GM12891 (cell line): Measurements from ENCODE around the gene ZNF580.

Experiments used
- DNase-seq: peaks from one replicate; pipeline ENCODE4 v3.0.0; 2011; ENCODE audit warnings: low spot score; ENCODE audit not compliant: insufficient read length
- FAIRE-seq: peaks from 2 replicates; lab custom pipeline; 2011; peaks lifted over from hg19 to GRCh38; lab: Jason Lieb, UNC
- PAX5 ChIP-seq: IDR thresholded peaks from 2 replicates; pipeline ENCODE4 v1.6.1; 2011; ENCODE audit warnings: low read length, moderate library complexity, mild to moderate bottlenecking; ENCODE audit not compliant: insufficient read depth, severe bottlenecking
- POLR2A ChIP-seq: IDR thresholded peaks from 2 replicates; pipeline ENCODE4 v1.6.1; 2011; ENCODE audit warnings: low read depth, low read length, control low read depth
- POLR2AphosphoS5 ChIP-seq: IDR thresholded peaks from 2 replicates; pipeline ENCODE4 v1.6.1; 2011; ENCODE audit warnings: low read depth, low read length, control low read depth
- POU2F2 ChIP-seq: IDR thresholded peaks from 2 replicates; pipeline ENCODE4 v1.6.1; 2011; ENCODE audit warnings: low read depth, mild to moderate bottlenecking, control low read depth, low read length, moderate library complexity
- SPI1 ChIP-seq: IDR thresholded peaks from 2 replicates; pipeline ENCODE4 v1.6.1; 2011; ENCODE audit warnings: low read depth, low read length, control low read depth
- TAF1 ChIP-seq: IDR thresholded peaks from 2 replicates; pipeline ENCODE4 v1.6.1; 2011; ENCODE audit warnings: low read depth, low read length, control low read depth

The ZNF580 gene

DNA sequence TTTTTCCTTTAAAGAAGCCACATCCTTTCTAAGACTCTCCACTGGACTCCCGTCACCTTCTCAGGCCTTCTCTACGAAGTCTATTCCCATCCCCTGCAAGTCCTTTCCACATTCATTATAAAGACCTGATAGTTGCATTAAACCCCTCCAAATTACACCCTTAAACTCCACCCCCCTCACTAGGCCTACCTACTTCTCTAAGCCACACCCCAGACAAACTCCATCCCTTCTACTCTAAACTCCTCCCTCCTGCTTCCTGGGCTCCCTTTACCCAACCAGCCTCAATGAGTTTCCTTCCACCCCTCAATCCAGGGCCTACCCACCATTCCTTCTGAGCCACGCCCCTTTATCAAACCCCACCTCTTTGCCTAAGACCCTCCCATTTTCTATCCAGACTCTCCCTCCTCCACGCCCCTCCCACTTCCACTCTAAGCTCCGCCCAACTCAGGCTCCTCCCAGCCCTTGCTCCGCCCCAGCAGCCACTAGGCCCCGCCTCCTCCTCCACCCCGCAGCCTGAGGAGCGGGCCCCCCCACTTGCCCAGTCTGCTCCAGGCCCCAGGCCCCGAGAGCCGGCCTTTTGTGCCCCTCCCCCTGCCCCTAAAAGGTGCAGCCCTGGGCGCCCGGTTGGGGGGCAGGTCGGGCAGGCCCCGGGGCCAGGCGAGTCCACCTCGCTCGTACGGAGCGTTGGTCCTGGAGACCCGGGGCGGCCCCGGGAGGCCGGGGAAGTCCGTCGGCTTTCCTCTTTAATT lies 41.9 kb upstream of the ZNF580 start:
- peak; percentile 87 for FAIRE-seq
- TF ChIP-seq POLR2A (no peak), TAF1 (no peak; the same call in 1 of the 2 replicates)
- peak; percentile 78 for DNase-seq

DNA sequence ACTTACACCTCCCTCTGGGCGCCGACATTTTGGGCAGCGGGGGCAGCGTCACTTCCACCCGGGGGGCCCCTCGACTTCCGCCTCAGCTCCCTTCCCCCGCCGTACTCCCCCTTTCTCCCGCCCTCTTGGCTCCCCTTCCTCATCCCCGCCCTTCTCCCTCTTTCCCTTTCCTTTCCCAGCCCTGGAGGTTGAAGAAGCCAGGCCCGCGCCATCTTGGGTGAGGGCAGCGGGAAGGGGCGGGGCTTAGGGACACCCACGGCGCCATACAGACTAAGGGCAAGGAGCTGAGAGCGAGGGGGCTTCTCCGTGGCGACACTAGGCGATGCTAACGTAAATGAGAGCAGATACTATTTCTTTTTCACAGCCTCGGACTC lies 41.3 kb upstream of the ZNF580 start, which contains the start of gene FIZ1:
Gene FIZ1 (minus strand): TSS at position 50 of the 374 bp plus-strand sequence. CDS start 1,652 bp downstream, outside the sequence.
- DNase-seq (peak; percentile 81), FAIRE-seq (no peak)
- TF ChIP-seq SPI1: peak; percentile 33; the same call in 1 of the 2 replicates
- no peak for TF ChIP-seq POLR2AphosphoS5
- peak; percentile 8; the same call in 1 of the 2 replicates for TF ChIP-seq POU2F2

- peak; percentile 89 for FAIRE-seq
- no peak for TF ChIP-seq POLR2A
- TF ChIP-seq POU2F2: no peak
- TF ChIP-seq PAX5: no peak
- TF ChIP-seq POLR2AphosphoS5: 0 out of 2 replicates have a peak, but pooled peaks have one; percentile 18
- no peak for TF ChIP-seq SPI1
- peak; percentile 79 for TF ChIP-seq TAF1
- DNase-seq: peak; percentile 86
These were observed 40.8 kb upstream of the ZNF580 start, which contains the start of gene ZNF524 for GRCh38 chr19:55599842-55600661. Gene ZNF524, plus strand, starts transcription at chr19:55600288. Its CDS starts 1,825 bp downstream, at chr19:55602113.

GRCh38 chr19:55600662-55601028 lies 40.2 kb upstream of the ZNF580 start:
- TF ChIP-seq POLR2A (no peak), SPI1 (no peak), PAX5 (no peak), POU2F2 (no peak), POLR2AphosphoS5 (no peak), TAF1 (no peak)
- DNase-seq (no peak), FAIRE-seq (no peak)

DNA sequence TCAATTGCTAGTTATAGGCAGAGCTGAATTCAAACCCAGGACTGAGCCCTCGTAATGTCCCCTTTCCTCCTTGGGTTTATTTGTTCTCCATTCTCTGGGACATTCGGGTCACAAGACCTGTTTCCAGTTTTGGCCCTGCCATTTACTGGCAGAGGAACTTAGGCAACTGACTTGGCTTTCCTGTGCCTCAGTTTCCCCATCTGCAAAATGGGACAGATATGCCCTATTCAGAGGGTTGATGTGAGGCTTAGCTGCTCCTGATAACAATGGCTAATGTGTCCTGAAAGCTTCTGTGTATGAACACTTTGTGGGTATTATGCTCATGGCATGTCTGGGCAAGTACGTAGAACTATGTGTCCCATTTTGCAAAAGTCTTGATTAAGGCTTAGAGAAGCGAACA lies 39.7 kb upstream of the ZNF580 start:
- TF ChIP-seq POLR2A (no peak), POU2F2 (no peak), SPI1 (no peak), TAF1 (no peak), PAX5 (no peak), POLR2AphosphoS5 (no peak)
- FAIRE-seq: no peak
- no peak for DNase-seq

DNA sequence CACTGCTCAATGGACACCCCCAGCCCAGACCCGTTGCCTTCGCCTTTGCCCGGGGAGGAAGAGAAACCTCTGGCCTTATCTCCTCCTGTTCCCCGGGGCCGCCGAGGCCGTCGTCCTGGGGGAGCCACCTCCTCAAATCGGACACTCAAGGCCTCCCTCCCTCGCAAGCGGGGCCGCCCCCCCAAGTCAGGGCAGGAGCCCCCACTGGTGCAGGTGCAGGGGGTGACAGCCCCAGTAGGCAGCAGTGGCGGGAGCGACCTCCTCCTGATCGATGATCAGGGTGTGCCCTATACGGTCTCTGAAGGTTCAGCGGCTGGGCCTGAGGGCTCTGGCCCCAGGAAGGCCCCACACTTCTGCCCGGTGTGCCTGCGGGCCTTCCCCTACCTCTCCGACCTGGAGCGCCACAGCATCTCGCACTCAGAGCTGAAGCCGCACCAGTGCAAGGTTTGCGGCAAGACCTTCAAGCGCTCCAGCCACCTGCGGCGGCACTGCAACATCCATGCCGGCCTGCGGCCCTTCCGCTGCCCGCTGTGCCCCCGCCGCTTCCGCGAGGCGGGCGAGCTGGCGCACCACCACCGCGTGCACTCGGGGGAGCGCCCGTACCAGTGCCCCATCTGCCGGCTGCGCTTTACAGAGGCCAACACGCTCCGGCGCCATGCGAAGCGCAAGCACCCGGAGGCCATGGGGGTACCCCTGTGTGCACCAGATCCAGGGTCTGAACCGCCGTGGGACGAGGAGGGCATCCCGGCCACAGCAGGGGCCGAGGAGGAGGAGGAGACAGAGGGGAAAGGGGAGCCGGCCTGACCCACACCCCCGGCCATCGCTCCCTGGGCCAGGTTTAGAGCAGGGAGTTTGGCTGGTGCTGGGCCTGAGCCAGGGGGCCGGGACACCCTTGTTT lies 38.4 kb upstream of the ZNF580 start:
- DNase-seq (no peak), FAIRE-seq (no peak)
- TF ChIP-seq POU2F2: no peak

- TF ChIP-seq POLR2A (no peak), POLR2AphosphoS5 (no peak)
- FAIRE-seq (no peak), DNase-seq (no peak)
These were observed 37.7 kb upstream of the ZNF580 start for GRCh38 chr19:55603115-55603514.

GRCh38 chr19:55603581-55604292 lies 37.1 kb upstream of the ZNF580 start:
- FAIRE-seq (no peak), DNase-seq (no peak)
- TF ChIP-seq PAX5 (no peak), TAF1 (no peak), POU2F2 (no peak), POLR2AphosphoS5 (no peak), SPI1 (no peak), POLR2A (no peak)

DNA sequence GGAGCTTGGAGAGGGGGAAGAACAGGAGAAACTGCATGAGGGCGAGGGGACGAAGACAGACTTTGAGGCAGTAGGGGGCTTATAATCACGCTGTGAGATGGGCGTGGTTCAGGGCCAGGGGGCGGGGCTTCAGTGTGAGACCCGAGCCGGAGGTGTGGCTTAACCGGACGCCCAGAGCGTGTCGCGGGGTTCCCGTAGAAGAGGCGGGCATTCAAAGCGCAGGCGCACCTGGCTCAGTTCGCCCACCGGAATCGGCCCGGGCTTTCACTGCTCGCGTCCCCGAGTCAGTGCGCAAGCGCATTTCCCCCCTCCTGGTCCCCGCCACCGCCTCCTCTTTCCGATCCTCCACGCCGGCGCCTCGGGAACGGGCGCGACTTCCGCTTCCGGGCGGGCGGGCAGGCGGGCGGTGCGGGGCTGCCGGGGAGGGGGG lies 35.6 kb upstream of the ZNF580 start:
- TF ChIP-seq POLR2A: no peak
- no peak for TF ChIP-seq SPI1
- TF ChIP-seq TAF1: no peak
- TF ChIP-seq POU2F2: no peak
- no peak for TF ChIP-seq PAX5
- TF ChIP-seq POLR2AphosphoS5: no peak
- FAIRE-seq: peak; percentile 91
- peak; percentile 90 for DNase-seq
